GM12878 (cell line): Measurements from ENCODE around the gene GRIK3. TPM values are rescaled to one million over a fixed set of nuclear protein-coding genes. Genes with fewer than 3 reads are reported as not detected.

ENCODE experiments used
- ATAC-seq: fragments of 200-7000 bp; cut with Tn5 transposase; 3 replicates; pipeline ENCODE4 v1.9.1; 2020; ENCODE audit warnings: mild to moderate bottlenecking, moderate library complexity
- BruUV-seq: library from RNA; stranded (reverse); fragments of 400-500 nt; replicated peaks from 2 replicates; lab custom pipeline; 2021; lab: Mats Ljungman, UMichigan
- CTCF ChIA-PET: fragments of 300-600 bp; sonication (Branson Sonifier 250); formaldehyde crosslinking; extraction: SDS; loops from one replicate; lab custom pipeline; 2021; ENCODE audit warnings: inconsistent platforms; lab: Yijun Ruan, JAX
- POLR2A ChIA-PET: fragments of 350-600 bp; formaldehyde crosslinking; extraction: SDS; loops from one replicate; lab custom pipeline; 2021; ENCODE audit warnings: inconsistent platforms; lab: Charles Lee
- RAD21 ChIA-PET: fragments of 300-600 bp; sonication (Branson Sonifier 250); formaldehyde crosslinking; loops from one replicate; lab custom pipeline; 2023; ENCODE audit warnings: antibody characterized with exemption; ENCODE audit not compliant: unreplicated experiment; lab: Charles Lee
- SMC1A ChIA-PET: fragments of 300-600 bp; sonication (Branson Sonifier 250); formaldehyde crosslinking; loops from one replicate; lab custom pipeline; 2023; ENCODE audit not compliant: unreplicated experiment, uncharacterized antibody; lab: Charles Lee
- DNase-seq: peaks from one replicate; pipeline ENCODE4 v3.0.0-alpha.2; 2011; ENCODE audit warnings: low read depth, low spot score
- FAIRE-seq: peaks from 3 replicates; lab custom pipeline; 2011; peaks lifted over from hg19 to GRCh38; lab: Jason Lieb, UNC
- H2AFZ ChIP-seq: 2 replicates; pipeline ENCODE4 v1.6.0; 2011; ENCODE audit warnings: low read depth, low read length, control low read depth; ENCODE audit not compliant: control insufficient read depth
- H3K27ac ChIP-seq: 2 replicates; pipeline ENCODE4 v1.5.1; 2011; ENCODE audit warnings: control low read depth; ENCODE audit not compliant: control insufficient read depth, insufficient read depth
- H3K27me3 ChIP-seq, 2 experiments: replicated peaks in 1 of 2; 2 replicates each; pipeline versions ENCODE4 v1.6.0 to v1.6.1; 2011; ENCODE audit warnings: low read length in 1 of 2; ENCODE audit not compliant: control insufficient read depth in 2 of 2, insufficient read depth in 2 of 2
- H3K36me3 ChIP-seq, 2 experiments: 2 replicates each; pipeline ENCODE4 v1.5.1; 2011; ENCODE audit warnings: low read length in 1 of 2; ENCODE audit not compliant: control insufficient read depth in 2 of 2, insufficient read depth in 2 of 2
- H3K4me1 ChIP-seq: 2 replicates; pipeline ENCODE4 v1.6.1; 2011; ENCODE audit warnings: mild to moderate bottlenecking, low read length, moderate library complexity, mixed read lengths; ENCODE audit not compliant: control insufficient read depth, insufficient read depth
- H3K4me2 ChIP-seq: 2 replicates; pipeline ENCODE4 v1.6.0; 2011; ENCODE audit warnings: control low read depth; ENCODE audit not compliant: control insufficient read depth, insufficient read depth
- H3K4me3 ChIP-seq: fragments of 200-600 bp; sonication (generic); 2 replicates; pipeline ENCODE4 v1.5.1; 2016
- H3K79me2 ChIP-seq: 2 replicates; pipeline ENCODE4 v1.6.0; 2011; ENCODE audit warnings: low read length; ENCODE audit not compliant: control insufficient read depth, insufficient read depth
- H3K9ac ChIP-seq: 2 replicates; pipeline ENCODE4 v1.8.0; 2011; ENCODE audit warnings: low read length, control low read depth, mixed read lengths; ENCODE audit not compliant: control insufficient read depth, insufficient read depth
- H3K9me3 ChIP-seq: replicated peaks from 3 replicates; pipeline ENCODE4 v1.5.1; 2011; ENCODE audit warnings: mild to moderate bottlenecking, low read length; ENCODE audit not compliant: control insufficient read depth, insufficient read depth
- H4K20me1 ChIP-seq: 2 replicates; pipeline ENCODE4 v1.6.0; 2011; ENCODE audit not compliant: control insufficient read depth, insufficient read depth
- ATF7 ChIP-seq: fragments of 450-650 bp; IDR thresholded peaks from 2 replicates; pipeline ENCODE4 v1.6.1; 2016; ENCODE audit warnings: low read depth, mild to moderate bottlenecking
- BHLHE40 ChIP-seq, 2 experiments: fragments of 450-650 bp in 1 of 2; IDR thresholded peaks; 2 replicates each; pipeline ENCODE4 v1.6.1; 2011 to 2017; ENCODE audit warnings: low read depth in 2 of 2, borderline replicate concordance in 1 of 2, improper control_type of control experiment in 1 of 2, low read length in 1 of 2, mild to moderate bottlenecking in 1 of 2
- CBX5 ChIP-seq: sonication (generic); IDR thresholded peaks from 2 replicates; pipeline ENCODE4 v1.6.1; 2016; ENCODE audit warnings: low read depth, moderate library complexity, mild to moderate bottlenecking, inconsistent platforms
- CEBPB ChIP-seq, 2 experiments: fragments of 150-350 bp in 1 of 2; IDR thresholded peaks; 2 replicates each; pipeline ENCODE4 v1.6.1; 2012 to 2014; ENCODE audit warnings: low read depth in 2 of 2, low read length in 2 of 2, borderline replicate concordance in 1 of 2, inconsistent platforms in 1 of 2
- CREB1 ChIP-seq: IDR thresholded peaks from 2 replicates; pipeline ENCODE4 v1.6.1; 2012; ENCODE audit warnings: low read depth, mild to moderate bottlenecking, inconsistent platforms
- CREM ChIP-seq: IDR thresholded peaks from 2 replicates; pipeline ENCODE4 v1.6.1; 2014; ENCODE audit warnings: antibody characterized with exemption, low read depth
- EZH2 ChIP-seq: IDR thresholded peaks from 2 replicates; pipeline ENCODE4 v1.6.1; 2012; ENCODE audit warnings: low read depth, mild to moderate bottlenecking, control low read depth, inconsistent platforms, low read length, borderline replicate concordance; ENCODE audit not compliant: control insufficient read depth
- FOS ChIP-seq: IDR thresholded peaks from 3 replicates; pipeline ENCODE4 v1.6.1; 2011; ENCODE audit warnings: borderline replicate concordance; ENCODE audit not compliant: insufficient read length; ENCODE audit errors: extremely low read depth
- MEF2B ChIP-seq: fragments of 450-650 bp; IDR thresholded peaks from 2 replicates; pipeline ENCODE4 v1.6.1; 2018; ENCODE audit warnings: mild to moderate bottlenecking, moderate library complexity; ENCODE audit not compliant: partially characterized antibody, poor library complexity, severe bottlenecking
- NFIC ChIP-seq: IDR thresholded peaks from 2 replicates; pipeline ENCODE4 v1.6.1; 2012; ENCODE audit warnings: low read depth, mild to moderate bottlenecking, inconsistent platforms, low read length, moderate library complexity
- NFYB ChIP-seq: IDR thresholded peaks from 2 replicates; pipeline ENCODE4 v1.6.1; 2011; ENCODE audit warnings: low read depth, mild to moderate bottlenecking, low read length, improper control_type of control experiment, moderate library complexity; ENCODE audit not compliant: insufficient read depth
- NRF1 ChIP-seq: conservative IDR thresholded peaks from 2 replicates; pipeline ENCODE4 v1.6.1; 2011; ENCODE audit warnings: mild to moderate bottlenecking, low read depth, low read length, improper control_type of control experiment
- SUZ12 ChIP-seq: fragments of 200-600 bp; sonication (generic); IDR thresholded peaks from one replicate; pipeline ENCODE4 v1.6.1; 2018; ENCODE audit warnings: antibody characterized with exemption, mild to moderate bottlenecking; ENCODE audit not compliant: unreplicated experiment
- ZNF622 ChIP-seq: fragments of 450-650 bp; IDR thresholded peaks from 2 replicates; pipeline ENCODE4 v1.6.1; 2017; ENCODE audit warnings: mild to moderate bottlenecking, inconsistent platforms
- WGBS: methylation state at CpG from one replicate; pipeline ENCODE4 v1.1.6; 2016; ENCODE audit warnings: low lambda C conversion rate; ENCODE audit not compliant: insufficient replicate concordance, insufficient coverage; ENCODE audit errors: missing lambda C conversion rate; 5-methylcytosine and 5-hydroxymethylcytosine counted together
- in situ Hi-C: fragments of 300-500 bp; cut with MboI; formaldehyde crosslinking; loops from 9 replicates; pipeline ENCODE4 v1.14.3; 2018; ENCODE audit warnings: mixed read lengths
- intact Hi-C: fragments of 100-400 bp; cut with micrococcal nuclease; formaldehyde crosslinking; loops from one replicate; pipeline ENCODE4 v1.14.2; 2022; ENCODE audit not compliant: unreplicated experiment
- polyA plus RNA-seq, 11 experiments: library from polyadenylated mRNA; depleted of rRNA in 4 of 11; unstranded in 6 of 11; stranded (reverse) in 5 of 11; fragments of >200 nt; fragmentation: Nextera tagmentation in 4 of 11; fragmentation: Illumina TruSeq in 1 of 11; extraction: Ambion mirVana in 4 of 11; extraction: Trizol in 1 of 11; gene quantifications; 1 replicate in 1 of 11; 2 replicates in 10 of 11; pipeline versions ENCODE4 v1.2.1 to v1.2.3, GENCODE V29; 2011 to 2016; ENCODE audit warnings: inconsistent platforms in 2 of 11, missing spikeins in 2 of 11, low read depth in 1 of 11
- total RNA-seq, 4 experiments: library from RNA; depleted of rRNA in 3 of 4; stranded (reverse); fragments of >200 nt in 3 of 4; fragmentation: Illumina TruSeq in 1 of 4; extraction: Trizol in 1 of 4; gene quantifications; 2 replicates each; pipeline versions ENCODE4 v1.2.1 to v1.2.3, GENCODE V29; 2013 to 2021
- TF ChIP-seq, protein P1 (sequence below): fragments of 150-350 bp; IDR thresholded peaks from 2 replicates; pipeline ENCODE4 v1.6.1; 2014; ENCODE audit warnings: mild to moderate bottlenecking, low read depth, low read length
- TF ChIP-seq, protein P2 (sequence below): fragments of 450-650 bp; IDR thresholded peaks from 2 replicates; pipeline ENCODE4 v1.6.1; 2016; ENCODE audit warnings: mild to moderate bottlenecking

The GRIK3 gene
- total and polyA plus RNA-seq, 10 of the 15 experiments (the other 5 are each of a cell fraction or from before 2014, with no cell fraction given) = not detected

DNA sequence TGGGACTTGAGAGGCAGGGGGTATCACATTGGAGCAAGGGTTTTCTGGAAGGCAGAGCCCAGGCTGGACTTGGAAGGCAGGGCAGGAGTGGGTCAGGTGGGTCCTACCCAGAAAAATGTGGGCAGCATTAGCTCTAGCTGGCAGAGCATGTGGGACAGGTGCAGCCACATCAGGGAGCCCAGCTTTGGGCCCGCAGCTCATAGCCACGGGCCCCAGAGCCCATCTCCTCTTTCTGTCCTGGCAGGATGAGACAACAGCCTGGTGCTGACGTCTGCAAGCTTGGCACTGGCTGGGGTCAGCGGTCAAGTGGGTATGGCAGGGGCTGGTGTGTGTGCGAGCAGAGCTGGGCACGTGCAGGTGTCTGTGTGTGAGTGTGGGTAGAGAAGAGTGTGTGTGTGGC, 154.7 kb downstream of the GRIK3 start:
- ChIA-PET CTCF (interaction anchor here (4.7 kb wide), 1 partner anchor 16 kb away, joined by 17 read pairs; no protein-coding TSS in a partner anchor), POLR2A (no interaction called here), SMC1A (no interaction called here), RAD21 (no interaction called here)
- WGBS = 20% methylated on average over 6 of the region's 6 CpGs
- H3K9me3 ChIP-seq = no peaks in the 10 kb centered on the region
- H3K9ac ChIP-seq = no peak overlapping the region
- no TSS peak for BruUV-seq
- in situ Hi-C loops (no loop called here), intact Hi-C loops (no loop called here)
- H2AFZ ChIP-seq = no peak overlapping the region
- DNase-seq (no peak), FAIRE-seq (no peak), ATAC-seq (no peak)
- H3K79me2 ChIP-seq = no peaks in the 10 kb centered on the region
- H3K36me3 ChIP-seq = no peaks in the 10 kb centered on the region
- H4K20me1 ChIP-seq = no peaks in the 10 kb centered on the region
- no peak overlapping the region for H3K27ac ChIP-seq
- H3K4me2 ChIP-seq = no peak overlapping the region
- TF ChIP-seq BHLHE40 (IDR thresholded peaks at IDR 0.05; ENCODE audit: borderline replicate concordance in 1 of 2, low read depth in 2 of 2, low read length in 1 of 2) (peak in 1 of 2 experiments; percentile 14; a peak in 1 of 4 replicates), ZNF622 (no peak), FOS (no peak), CREM (no peak)
- peaks cover 9% of the 10 kb centered on the region for H3K4me1 ChIP-seq
- no peak overlapping the region for H3K4me3 ChIP-seq
- H3K27me3 ChIP-seq = no peaks in the 10 kb centered on the region; a peak in 1 of 4 replicates

- ChIA-PET CTCF (interaction anchor here (4.7 kb wide), 1 partner anchor 13 kb away, joined by 17 read pairs; no protein-coding TSS in a partner anchor), SMC1A (no interaction called here), RAD21 (no interaction called here), POLR2A (no interaction called here)
- in situ Hi-C loops (no loop called here), intact Hi-C loops (no loop called here)
- no peak overlapping the region for H2AFZ ChIP-seq
- whole genome bisulfite sequencing = 6% methylated on average over 1 of the region's 1 CpG
- no peaks in the 10 kb centered on the region for H3K4me1 ChIP-seq
- no peak for ATAC-seq
- no TSS peak for BruUV-seq
- no peak overlapping the region for H3K9ac ChIP-seq
- H3K4me2 ChIP-seq = no peak overlapping the region
- no peak overlapping the region for H3K4me3 ChIP-seq
- no peak overlapping the region for H3K27ac ChIP-seq
- no peaks in the 10 kb centered on the region; a peak in 1 of 4 replicates for H3K27me3 ChIP-seq
- no peaks in the 10 kb centered on the region for H3K36me3 ChIP-seq
- no peak for DNase-seq
- FAIRE-seq = no peak
- no peaks in the 10 kb centered on the region for H4K20me1 ChIP-seq
- H3K79me2 ChIP-seq = no peaks in the 10 kb centered on the region
- H3K9me3 ChIP-seq = no peaks in the 10 kb centered on the region
- TF ChIP-seq ATF7 (no peak), CEBPB (IDR thresholded peaks at IDR 0.05; ENCODE audit: borderline replicate concordance in 1 of 2, low read depth in 2 of 2, low read length in 2 of 2) (no peak), CREB1 (no peak), EZH2 (no peak), SUZ12 (no peak), MEF2B (no peak), NFYB (no peak), NFIC (no peak), NRF1 (no peak), CBX5 (no peak)
- TF ChIP-seq, protein P1, sequence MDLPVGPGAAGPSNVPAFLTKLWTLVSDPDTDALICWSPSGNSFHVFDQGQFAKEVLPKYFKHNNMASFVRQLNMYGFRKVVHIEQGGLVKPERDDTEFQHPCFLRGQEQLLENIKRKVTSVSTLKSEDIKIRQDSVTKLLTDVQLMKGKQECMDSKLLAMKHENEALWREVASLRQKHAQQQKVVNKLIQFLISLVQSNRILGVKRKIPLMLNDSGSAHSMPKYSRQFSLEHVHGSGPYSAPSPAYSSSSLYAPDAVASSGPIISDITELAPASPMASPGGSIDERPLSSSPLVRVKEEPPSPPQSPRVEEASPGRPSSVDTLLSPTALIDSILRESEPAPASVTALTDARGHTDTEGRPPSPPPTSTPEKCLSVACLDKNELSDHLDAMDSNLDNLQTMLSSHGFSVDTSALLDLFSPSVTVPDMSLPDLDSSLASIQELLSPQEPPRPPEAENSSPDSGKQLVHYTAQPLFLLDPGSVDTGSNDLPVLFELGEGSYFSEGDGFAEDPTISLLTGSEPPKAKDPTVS = no peak
- TF ChIP-seq, protein P2, sequence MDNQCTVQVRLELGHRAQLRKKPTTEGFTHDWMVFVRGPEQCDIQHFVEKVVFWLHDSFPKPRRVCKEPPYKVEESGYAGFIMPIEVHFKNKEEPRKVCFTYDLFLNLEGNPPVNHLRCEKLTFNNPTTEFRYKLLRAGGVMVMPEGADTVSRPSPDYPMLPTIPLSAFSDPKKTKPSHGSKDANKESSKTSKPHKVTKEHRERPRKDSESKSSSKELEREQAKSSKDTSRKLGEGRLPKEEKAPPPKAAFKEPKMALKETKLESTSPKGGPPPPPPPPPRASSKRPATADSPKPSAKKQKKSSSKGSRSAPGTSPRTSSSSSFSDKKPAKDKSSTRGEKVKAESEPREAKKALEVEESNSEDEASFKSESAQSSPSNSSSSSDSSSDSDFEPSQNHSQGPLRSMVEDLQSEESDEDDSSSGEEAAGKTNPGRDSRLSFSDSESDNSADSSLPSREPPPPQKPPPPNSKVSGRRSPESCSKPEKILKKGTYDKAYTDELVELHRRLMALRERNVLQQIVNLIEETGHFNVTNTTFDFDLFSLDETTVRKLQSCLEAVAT = no peak
Observed at GRCh38 chr1:36876990-36877389, 157.3 kb downstream of the GRIK3 start.
